ENCODE results near the gene RANGRF.

DNA sequence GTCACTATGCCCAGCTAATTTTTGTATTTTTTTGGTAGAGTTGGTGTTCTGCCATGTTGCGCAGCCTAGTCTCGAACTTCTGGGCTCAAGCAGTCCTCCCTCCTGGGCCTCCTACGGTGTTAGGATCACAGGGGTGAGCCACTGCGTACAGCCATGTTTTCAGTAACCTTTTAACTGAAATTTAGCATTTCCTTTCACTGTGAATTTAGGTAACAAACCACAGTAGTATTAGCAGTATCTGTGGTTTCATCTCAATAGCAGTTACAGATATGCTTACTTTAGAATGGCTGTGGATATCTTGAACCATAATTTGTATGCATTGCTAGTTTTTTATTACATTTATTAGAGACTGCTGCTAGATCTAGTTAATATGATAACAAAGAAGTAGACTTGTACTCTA is 4.3 kb upstream of the RANGRF start:
- TF ChIP-seq SUZ12 (IDR thresholded peaks at IDR 0.05; ENCODE audit: extremely low read depth, insufficient read depth, insufficient read length) (no peak), ZNF274 (IDR thresholded peaks at IDR 0.05; ENCODE audit: low read depth, low read length) (no peak), YY1 (IDR thresholded peaks at IDR 0.05; ENCODE audit: insufficient read depth, insufficient read length) (no peak)
